ENCODE measurements around the gene FSCB.

- TF ChIP-seq CTCF (conservative IDR thresholded peaks at IDR 0.05 in 1 of 2, IDR thresholded peaks at IDR 0.05 in 1 of 2; ENCODE audit: low read depth in 1 of 2, low read length in 2 of 2) (no peak), EZH2 (IDR thresholded peaks at IDR 0.05; ENCODE audit: low read length, missing control alignments) (no peak)
These were observed 21.1 kb upstream of the FSCB start for GRCh38 chr14:44528180-44528579.

All from fibroblast of lung (primary cell).